OCI-LY3 (cell line): ENCODE data around the gene APPL1.
A peak's percentile ranks its signal among the peaks of the same experiment; 100 is the strongest.

Experiments used
- H2AFZ ChIP-seq: fragments of 200-600, 300-600 bp; shearing (Covaris generic); 2 replicates; pipeline ENCODE4 v1.6.0; 2014; ENCODE audit warnings: antibody characterized with exemption, low read depth, low read length
- H3K27ac ChIP-seq: fragments of 200-600, 300-600 bp; sonication (generic); 2 replicates; pipeline ENCODE4 v1.5.1; 2014; ENCODE audit warnings: mild to moderate bottlenecking, low read length, moderate library complexity, mixed read lengths
- H3K27me3 ChIP-seq: fragments of 200-600, 300-600 bp; sonication (generic); 2 replicates; pipeline ENCODE4 v1.6.1; 2014; ENCODE audit warnings: low read depth, low read length, mixed read lengths
- H3K36me3 ChIP-seq: fragments of 200-600, 300-600 bp; sonication (generic); replicated peaks from 2 replicates; pipeline ENCODE3; 2014; ENCODE audit warnings: low read depth, low read length, mixed read lengths
- H3K4me1 ChIP-seq: fragments of 300-600, 200-600 bp; sonication (generic); 2 replicates; pipeline ENCODE4 v1.6.1; 2014; ENCODE audit warnings: low read length, mixed read lengths
- H3K4me2 ChIP-seq: fragments of 200-600, 300-600 bp; sonication (generic); 2 replicates; pipeline ENCODE4 v1.6.1; 2014; ENCODE audit warnings: low read length, mixed read lengths
- H3K4me3 ChIP-seq: fragments of 300-600, 200-600 bp; sonication (generic); 2 replicates; pipeline ENCODE4 v1.5.1; 2014; ENCODE audit warnings: antibody characterized with exemption, mild to moderate bottlenecking, low read length, moderate library complexity
- H3K79me2 ChIP-seq: fragments of 300-600, 200-600 bp; shearing (Covaris generic); 2 replicates; pipeline ENCODE4 v1.6.1; 2014; ENCODE audit warnings: mild to moderate bottlenecking, low read length, mixed read lengths
- H3K9ac ChIP-seq: fragments of 300-600, 200-600 bp; shearing (Covaris generic); 2 replicates; pipeline ENCODE4 v1.6.0; 2014; ENCODE audit warnings: mild to moderate bottlenecking, low read length, moderate library complexity
- H3K9me3 ChIP-seq: fragments of 200-600, 300-600 bp; shearing (Covaris generic); 2 replicates; pipeline ENCODE4 v1.6.1; 2014; ENCODE audit warnings: low read length, mixed read lengths; ENCODE audit not compliant: insufficient read depth
- H4K20me1 ChIP-seq: fragments of 200-600, 300-600 bp; sonication (generic); 2 replicates; pipeline ENCODE4 v1.6.1; 2016; ENCODE audit warnings: low read length, mixed read lengths; ENCODE audit not compliant: insufficient read depth
- CTCF ChIP-seq: fragments of 200-600, 300-600 bp; sonication (generic); IDR thresholded peaks from 2 replicates; pipeline ENCODE4 v1.5.1; 2014; ENCODE audit warnings: antibody characterized with exemption, low read length, low read depth
- EZH2phosphoT487 ChIP-seq: fragments of 200-600 bp; shearing (Covaris generic); IDR thresholded peaks from 2 replicates; pipeline ENCODE4 v1.6.1; 2018; ENCODE audit warnings: antibody characterized with exemption, mixed run types, low read depth

The APPL1 gene

GRCh38 chr3:57224856-57225255 lies 2.7 kb upstream of the APPL1 start:
- no peak overlapping the region for H3K27ac ChIP-seq
- peaks cover 9% of the 10 kb centered on the region for H4K20me1 ChIP-seq
- no peaks in the 10 kb centered on the region for H3K36me3 ChIP-seq
- no peak overlapping the region for H3K4me2 ChIP-seq
- peaks cover 20% of the 10 kb centered on the region for H3K79me2 ChIP-seq
- no peaks in the 10 kb centered on the region for H3K9me3 ChIP-seq
- no peak for TF ChIP-seq EZH2phosphoT487
- TF ChIP-seq CTCF, result no peak
- H3K4me3 ChIP-seq, result no peak overlapping the region
- peak overlapping the region; percentile 5; the same call in 1 of the 2 replicates for H2AFZ ChIP-seq
- no peaks in the 10 kb centered on the region for H3K27me3 ChIP-seq
- H3K9ac ChIP-seq, result no peak overlapping the region
- H3K4me1 ChIP-seq, result peaks cover 15% of the 10 kb centered on the region

- Histone ChIP-seq H3K27ac (no peak overlapping the region), H3K4me2 (no peak overlapping the region), H3K4me3 (no peak overlapping the region), H3K9ac (no peak overlapping the region), H3K27me3 (no peaks in the 10 kb centered on the region), H3K9me3 (no peaks in the 10 kb centered on the region), H2AFZ (no peak overlapping the region), H4K20me1 (peaks cover 9% of the 10 kb centered on the region), H3K4me1 (peaks cover 15% of the 10 kb centered on the region), H3K36me3 (no peaks in the 10 kb centered on the region), H3K79me2 (peaks cover 32% of the 10 kb centered on the region)
- TF ChIP-seq EZH2phosphoT487, result no peak
- TF ChIP-seq CTCF, result no peak
These were observed 1.4 kb upstream of the APPL1 start for GRCh38 chr3:57226176-57226575.

GRCh38 chr3:57227930-57228751 lies 612 bp downstream of the APPL1 start:
- Histone ChIP-seq H3K36me3 (no peaks in the 10 kb centered on the region), H3K4me2 (peak overlapping the region; percentile 76), H3K9ac (peak overlapping the region; percentile 77), H3K27me3 (no peaks in the 10 kb centered on the region), H2AFZ (peak overlapping the region; percentile 50; the same call in 1 of the 2 replicates), H3K4me1 (peaks cover 15% of the 10 kb centered on the region), H3K79me2 (peaks cover 47% of the 10 kb centered on the region), H3K4me3 (peak overlapping the region; percentile 79), H3K9me3 (no peaks in the 10 kb centered on the region), H3K27ac (peak overlapping the region; percentile 4; the same call in 1 of the 2 replicates), H4K20me1 (peaks cover 9% of the 10 kb centered on the region)
- TF ChIP-seq CTCF (no peak), EZH2phosphoT487 (no peak)

GRCh38 chr3:57230006-57230405 lies 2.5 kb downstream of the APPL1 start:
- Histone ChIP-seq H2AFZ (no peak overlapping the region), H3K9ac (no peak overlapping the region), H3K27me3 (no peaks in the 10 kb centered on the region), H3K27ac (no peak overlapping the region), H3K4me1 (peaks cover 18% of the 10 kb centered on the region), H3K4me3 (no peak overlapping the region), H4K20me1 (peaks cover 9% of the 10 kb centered on the region), H3K36me3 (no peaks in the 10 kb centered on the region), H3K9me3 (no peaks in the 10 kb centered on the region), H3K79me2 (peaks cover 54% of the 10 kb centered on the region), H3K4me2 (no peak overlapping the region)
- TF ChIP-seq CTCF (no peak), EZH2phosphoT487 (no peak)
